ENCODE data around the gene ACP6. TPM values are rescaled to one million over a fixed set of nuclear protein-coding genes. Genes with fewer than 3 reads are reported as not detected.

Gene ACP6
- total and polyA plus RNA-seq, 7 donors: 4.1 to 8.8 (median 5.3) TPM

DNA sequence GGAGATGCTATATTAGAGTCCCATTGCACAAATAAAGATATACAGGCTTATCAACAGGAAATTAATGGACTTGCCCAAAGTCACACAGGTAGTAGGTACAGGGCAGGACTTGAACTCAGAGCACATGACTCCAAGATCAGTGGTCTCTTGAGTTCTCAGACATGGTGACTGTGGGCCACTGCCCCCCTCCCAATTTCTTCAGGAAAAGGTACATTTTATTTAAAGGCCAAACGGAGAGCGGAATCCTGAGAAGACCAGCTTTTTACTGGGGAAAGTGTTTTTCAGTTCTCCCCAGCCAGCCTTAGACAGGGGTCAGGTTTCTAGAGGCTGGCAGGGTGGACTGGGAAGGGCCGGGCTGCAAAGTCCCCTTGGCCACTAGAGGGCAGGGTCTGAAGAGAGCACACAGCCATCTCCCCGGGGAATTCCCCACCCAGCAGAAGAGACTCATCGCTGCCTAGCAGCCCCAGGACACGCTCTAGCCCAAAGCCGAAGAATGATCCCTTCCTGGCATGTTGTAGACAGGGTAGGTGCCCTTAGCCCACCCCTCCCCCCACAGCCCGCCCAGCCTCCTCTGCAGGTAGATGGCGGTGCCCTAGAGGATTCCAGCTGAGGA is 29.7 kb downstream of the ACP6 start:
- Histone ChIP-seq H3K4me1 (peaks cover 17% of the 10 kb centered on the region), H3K4me3 (no peak overlapping the region), H3K27me3 (ENCODE audit: insufficient read depth in 3 of 3, low read length in 2 of 3) (no peaks in the 10 kb centered on the region), H3K36me3 (ENCODE audit: insufficient read depth in 1 of 2, low read depth in 1 of 2) (peaks cover 0 to 26% of the 10 kb centered on the region in 2 donors), H3K9me3 (no peaks in the 10 kb centered on the region), H3K27ac (no peak overlapping the region)
- ATAC-seq (peak; percentile 97 to 98 (median 98)), DNase-seq (peak; percentile 68 to 87)
- intact Hi-C loops (cut with DNase I): loop anchor here (2.0 to 10.0 kb wide), 5 partner anchors 62 to 366 kb away; no protein-coding TSS in a partner anchor
- TF ChIP-seq, protein P1, sequence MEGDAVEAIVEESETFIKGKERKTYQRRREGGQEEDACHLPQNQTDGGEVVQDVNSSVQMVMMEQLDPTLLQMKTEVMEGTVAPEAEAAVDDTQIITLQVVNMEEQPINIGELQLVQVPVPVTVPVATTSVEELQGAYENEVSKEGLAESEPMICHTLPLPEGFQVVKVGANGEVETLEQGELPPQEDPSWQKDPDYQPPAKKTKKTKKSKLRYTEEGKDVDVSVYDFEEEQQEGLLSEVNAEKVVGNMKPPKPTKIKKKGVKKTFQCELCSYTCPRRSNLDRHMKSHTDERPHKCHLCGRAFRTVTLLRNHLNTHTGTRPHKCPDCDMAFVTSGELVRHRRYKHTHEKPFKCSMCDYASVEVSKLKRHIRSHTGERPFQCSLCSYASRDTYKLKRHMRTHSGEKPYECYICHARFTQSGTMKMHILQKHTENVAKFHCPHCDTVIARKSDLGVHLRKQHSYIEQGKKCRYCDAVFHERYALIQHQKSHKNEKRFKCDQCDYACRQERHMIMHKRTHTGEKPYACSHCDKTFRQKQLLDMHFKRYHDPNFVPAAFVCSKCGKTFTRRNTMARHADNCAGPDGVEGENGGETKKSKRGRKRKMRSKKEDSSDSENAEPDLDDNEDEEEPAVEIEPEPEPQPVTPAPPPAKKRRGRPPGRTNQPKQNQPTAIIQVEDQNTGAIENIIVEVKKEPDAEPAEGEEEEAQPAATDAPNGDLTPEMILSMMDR (IDR thresholded peaks at IDR 0.05): peak; percentile 79
- 48 to 50% (median 49%) methylated on average over 9 of the region's 9 CpGs for whole genome bisulfite sequencing, 3 donors

DNA sequence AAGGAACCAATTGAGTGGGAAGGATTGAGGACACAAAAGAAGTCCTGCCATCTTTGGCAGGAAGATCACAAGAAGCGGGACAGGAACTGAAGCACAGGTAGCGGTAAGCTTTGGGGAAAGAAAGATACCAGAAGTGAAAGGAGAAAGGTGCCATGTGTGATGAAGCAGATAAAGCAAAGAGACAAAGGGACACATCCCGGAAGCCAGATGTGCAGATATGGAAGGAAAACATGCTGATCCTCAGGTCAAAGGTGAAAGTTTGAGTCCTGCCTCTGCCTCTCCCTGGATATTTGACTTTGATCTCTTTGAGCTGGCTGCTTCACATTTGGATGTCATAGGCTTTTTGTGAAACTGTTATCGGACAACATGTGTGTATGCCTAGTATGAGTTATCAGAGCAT is 34.0 kb downstream of the ACP6 start:
- no peak overlapping the region for H3K27ac ChIP-seq
- H3K9me3 ChIP-seq: no peaks in the 10 kb centered on the region
- TF ChIP-seq, protein P1 (IDR thresholded peaks at IDR 0.05): no peak
- ATAC-seq: no peak
- H3K36me3 ChIP-seq (ENCODE audit: insufficient read depth in 1 of 2, low read depth in 1 of 2): no peaks in the 10 kb centered on the region
- no peaks in the 10 kb centered on the region for H3K27me3 ChIP-seq (ENCODE audit: insufficient read depth in 3 of 3, low read length in 2 of 3)
- WGBS, 3 donors: 97 to 99% (median 98%) methylated on average over 4 of the region's 4 CpGs
- no peak overlapping the region for H3K4me3 ChIP-seq
- no peak for DNase-seq
- peaks cover 8% of the 10 kb centered on the region for H3K4me1 ChIP-seq
- intact Hi-C loops (cut with DNase I): no loop called here

DNA sequence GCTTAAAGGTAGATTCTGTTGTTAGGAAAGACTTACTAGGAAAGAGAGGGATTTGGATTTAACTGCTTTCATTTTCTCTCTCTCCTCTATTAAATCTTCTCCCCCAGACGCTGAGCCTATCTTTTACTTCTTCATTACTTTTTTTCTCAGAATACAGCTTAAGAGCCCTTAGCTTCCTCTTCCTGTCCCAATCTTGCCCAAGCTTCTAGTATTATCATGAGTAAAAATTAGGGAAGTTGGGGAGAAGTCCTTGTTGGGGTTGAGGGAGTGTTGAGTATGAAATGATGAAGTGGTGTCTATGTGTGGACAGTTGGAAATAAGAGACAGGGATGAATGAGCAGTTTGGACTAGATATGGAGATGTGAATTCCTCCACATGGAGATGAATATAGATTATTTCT is 35.0 kb downstream of the ACP6 start:
- no peaks in the 10 kb centered on the region for H3K9me3 ChIP-seq
- no peak overlapping the region for H3K27ac ChIP-seq
- peaks cover 10% of the 10 kb centered on the region for H3K4me1 ChIP-seq
- DNase-seq (no peak), ATAC-seq (no peak)
- H3K36me3 ChIP-seq (ENCODE audit: insufficient read depth in 1 of 2, low read depth in 1 of 2): no peaks in the 10 kb centered on the region
- TF ChIP-seq, protein P1 (IDR thresholded peaks at IDR 0.05): no peak
- intact Hi-C loops (cut with DNase I): no loop called here
- WGBS, 3 donors: 84 to 95% (median 88%) methylated on average over 1 of the region's 1 CpG
- no peak overlapping the region for H3K4me3 ChIP-seq
- no peaks in the 10 kb centered on the region for H3K27me3 ChIP-seq (ENCODE audit: insufficient read depth in 3 of 3, low read length in 2 of 3)

DNA sequence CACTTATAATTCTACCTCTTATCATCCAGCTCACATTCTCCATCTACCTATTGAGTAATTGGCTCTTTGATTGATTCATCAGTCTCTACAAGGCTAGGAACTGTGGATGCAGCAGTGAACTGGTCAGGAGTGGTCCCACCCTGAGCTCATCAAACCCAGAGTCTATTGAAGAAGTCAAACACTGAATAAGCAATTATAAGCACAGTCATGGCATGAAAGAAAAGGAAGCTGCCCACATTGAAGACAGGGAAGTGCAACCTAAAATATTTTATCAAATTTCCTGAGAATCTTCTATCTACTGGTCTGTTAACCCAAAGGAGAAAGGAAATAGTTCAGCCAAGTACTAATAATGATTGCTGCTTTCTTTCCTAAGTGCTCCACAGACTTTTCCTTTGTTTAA is 35.7 kb downstream of the ACP6 start:
- Histone ChIP-seq H3K27me3 (ENCODE audit: insufficient read depth in 3 of 3, low read length in 2 of 3) (no peaks in the 10 kb centered on the region), H3K27ac (no peak overlapping the region), H3K4me1 (peaks cover 10% of the 10 kb centered on the region), H3K4me3 (no peak overlapping the region), H3K36me3 (ENCODE audit: insufficient read depth in 1 of 2, low read depth in 1 of 2) (no peaks in the 10 kb centered on the region), H3K9me3 (no peaks in the 10 kb centered on the region)
- intact Hi-C loops (cut with DNase I): no loop called here
- ATAC-seq (no peak), DNase-seq (no peak)
- TF ChIP-seq, protein P1 (IDR thresholded peaks at IDR 0.05): no peak

DNA sequence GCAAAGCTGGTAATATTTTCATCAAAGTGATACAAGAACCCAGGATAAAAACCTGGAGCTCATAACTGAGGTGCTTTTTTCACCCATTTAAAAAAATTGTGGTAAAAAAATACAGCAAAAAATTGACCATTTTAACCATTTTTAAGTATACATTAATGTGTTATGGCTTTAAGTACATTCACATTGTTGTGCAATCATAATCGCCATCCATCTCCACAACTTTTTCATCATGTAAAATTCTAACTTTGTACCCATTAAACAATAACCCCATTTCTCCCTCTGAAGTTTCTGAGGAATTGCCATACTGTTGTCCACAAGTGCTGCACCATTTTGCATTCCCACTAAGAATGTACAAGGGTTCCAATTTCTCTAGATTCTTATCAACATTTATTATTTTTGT is 36.6 kb downstream of the ACP6 start:
- TF ChIP-seq, protein P1 (IDR thresholded peaks at IDR 0.05): no peak

More for the DNA sequence above, 36.6 kb downstream of the ACP6 start:
- H3K4me3 ChIP-seq: no peak overlapping the region
- no peaks in the 10 kb centered on the region for H3K27me3 ChIP-seq (ENCODE audit: insufficient read depth in 3 of 3, low read length in 2 of 3)
- DNase-seq (no peak), ATAC-seq (no peak)
- peaks cover 10% of the 10 kb centered on the region for H3K4me1 ChIP-seq
- H3K9me3 ChIP-seq: no peaks in the 10 kb centered on the region
- H3K36me3 ChIP-seq (ENCODE audit: insufficient read depth in 1 of 2, low read depth in 1 of 2): no peaks in the 10 kb centered on the region
- intact Hi-C loops (cut with DNase I): no loop called here
- 94 to 98% (median 98%) methylated on average over 1 of the region's 1 CpG for WGBS, 3 donors
- H3K27ac ChIP-seq: no peak overlapping the region

Measured in psoas muscle (tissue), 8 donors.